Measurements from ENCODE around the gene NOP53. TPM values are rescaled to one million over a fixed set of nuclear protein-coding genes. Genes with fewer than 3 reads are reported as not detected.
A peak's percentile ranks its signal among the peaks of the same experiment; 100 is the strongest.

The NOP53 gene
- total and polyA plus RNA-seq, 9 of the 15 experiments (the other 6 are each of a cell fraction or from before 2014, with no cell fraction given), result 6.5 to 274 (median 145) TPM

- no peak for TF ChIP-seq MXD1 (CRISPR knock-in tag; IDR thresholded peaks at IDR 0.05; ENCODE audit: borderline replicate concordance, poor library complexity, severe bottlenecking)
- TF ChIP-seq NFXL1 (CRISPR knock-in tag; IDR thresholded peaks at IDR 0.05), result no peak
- no peak for TF ChIP-seq ZNF655 (CRISPR knock-in tag; IDR thresholded peaks at IDR 0.05)
- no peak for TF ChIP-seq STAT5A (IDR thresholded peaks at IDR 0.05; ENCODE audit: borderline replicate concordance, low read length)
- TF ChIP-seq CBFA2T3 (IDR thresholded peaks at IDR 0.05), result no peak
- peak; percentile 57; the same call in 1 of the 2 replicates for TF ChIP-seq NFRKB (IDR thresholded peaks at IDR 0.05; ENCODE audit: low read depth)
- no peak for TF ChIP-seq ZNF3 (CRISPR knock-in tag; IDR thresholded peaks at IDR 0.05)
- no peak for TF ChIP-seq ILK (tag; IDR thresholded peaks at IDR 0.05; ENCODE audit: borderline replicate concordance, low read depth)
- TF ChIP-seq RNF219 (CRISPR knock-in tag; IDR thresholded peaks at IDR 0.05), result no peak
- no peak for TF ChIP-seq ELK3 (CRISPR knock-in tag; IDR thresholded peaks at IDR 0.05)
- TF ChIP-seq SAFB2 (IDR thresholded peaks at IDR 0.05; ENCODE audit: borderline replicate concordance, low read depth, low read length, severe bottlenecking), result no peak
- TF ChIP-seq ZNF311 (CRISPR knock-in tag; IDR thresholded peaks at IDR 0.05), result 0 out of 2 replicates have a peak, but pooled peaks have one; percentile 39
- no peak for TF ChIP-seq ZNF79 (CRISPR knock-in tag; IDR thresholded peaks at IDR 0.05; ENCODE audit: low read depth)
- TF ChIP-seq ARID1B (IDR thresholded peaks at IDR 0.05), result no peak
- TF ChIP-seq FOXM1 (IDR thresholded peaks at IDR 0.05; ENCODE audit: low read depth), result no peak
- no peak for TF ChIP-seq FOXM1 (CRISPR knock-in tag; IDR thresholded peaks at IDR 0.05; ENCODE audit: low read depth)
- no peak for TF ChIP-seq THRB (CRISPR knock-in tag; conservative IDR thresholded peaks at IDR 0.05)
- no peak for TF ChIP-seq FOSL1 (tag; conservative IDR thresholded peaks at IDR 0.05)
- TF ChIP-seq CTCFL (IDR thresholded peaks at IDR 0.05; ENCODE audit: borderline replicate concordance, insufficient read depth, low read depth, low read length, poor library complexity, severe bottlenecking), result no peak
- no peak for TF ChIP-seq MYNN (IDR thresholded peaks at IDR 0.05)
- no peak for TF ChIP-seq MYNN (CRISPR knock-in tag; IDR thresholded peaks at IDR 0.05)
These were observed 14.8 kb upstream of the NOP53 start (continued) for GRCh38 chr19:47730521-47730889.
